HUES48 (cell line): Measurements from ENCODE around the gene M1AP.

ENCODE experiments used
- H3K27ac ChIP-seq: one replicate; pipeline ENCODE4 v1.7.0; 2013; ENCODE audit warnings: low read depth, low read length, inconsistent platforms
- H3K27me3 ChIP-seq: 2 replicates; pipeline ENCODE4 v1.6.1; 2013; ENCODE audit warnings: mild to moderate bottlenecking, low read length; ENCODE audit not compliant: control insufficient read depth, insufficient read depth
- H3K36me3 ChIP-seq: 2 replicates; pipeline ENCODE4 v1.6.1; 2013; ENCODE audit warnings: low read length; ENCODE audit not compliant: control insufficient read depth, insufficient read depth
- H3K4me1 ChIP-seq: 2 replicates; pipeline ENCODE4 v1.6.1; 2013; ENCODE audit warnings: mild to moderate bottlenecking, low read length; ENCODE audit not compliant: control insufficient read depth, insufficient read depth
- H3K4me3 ChIP-seq: 2 replicates; pipeline ENCODE4 v1.5.1; 2013; ENCODE audit warnings: mild to moderate bottlenecking, low read depth, low read length
- H3K9ac ChIP-seq: 2 replicates; pipeline ENCODE4 v1.6.1; 2013; ENCODE audit warnings: mild to moderate bottlenecking, low read depth, low read length, moderate library complexity
- H3K9me3 ChIP-seq: 2 replicates; pipeline ENCODE4 v1.6.1; 2013; ENCODE audit warnings: low read length; ENCODE audit not compliant: control insufficient read depth, insufficient read depth

M1AP gene

DNA sequence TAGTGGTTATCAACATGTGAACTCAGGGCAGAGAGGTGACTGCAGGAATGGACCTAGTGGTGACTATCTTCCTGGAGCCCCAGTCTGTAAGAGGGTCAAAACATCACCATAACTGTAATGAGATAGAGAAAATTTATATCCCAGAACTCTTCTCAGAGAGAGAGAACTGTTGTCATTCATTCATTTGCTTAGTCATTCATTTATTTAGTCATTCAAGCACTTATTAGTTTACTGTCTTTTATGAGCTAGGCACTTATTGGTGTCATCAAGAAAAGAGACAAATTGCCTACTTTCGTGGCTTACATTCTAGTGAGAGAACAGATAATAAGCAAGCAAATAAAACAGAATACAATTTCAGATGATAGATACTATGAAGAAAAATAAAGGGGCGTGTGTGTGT is 59.5 kb downstream of the M1AP start:
- Histone ChIP-seq H3K4me1 (peaks cover 10% of the 10 kb centered on the region), H3K27me3 (no peaks in the 10 kb centered on the region), H3K9ac (no peak overlapping the region), H3K4me3 (no peak overlapping the region), H3K9me3 (no peaks in the 10 kb centered on the region), H3K27ac (no peak overlapping the region), H3K36me3 (no peaks in the 10 kb centered on the region)

DNA sequence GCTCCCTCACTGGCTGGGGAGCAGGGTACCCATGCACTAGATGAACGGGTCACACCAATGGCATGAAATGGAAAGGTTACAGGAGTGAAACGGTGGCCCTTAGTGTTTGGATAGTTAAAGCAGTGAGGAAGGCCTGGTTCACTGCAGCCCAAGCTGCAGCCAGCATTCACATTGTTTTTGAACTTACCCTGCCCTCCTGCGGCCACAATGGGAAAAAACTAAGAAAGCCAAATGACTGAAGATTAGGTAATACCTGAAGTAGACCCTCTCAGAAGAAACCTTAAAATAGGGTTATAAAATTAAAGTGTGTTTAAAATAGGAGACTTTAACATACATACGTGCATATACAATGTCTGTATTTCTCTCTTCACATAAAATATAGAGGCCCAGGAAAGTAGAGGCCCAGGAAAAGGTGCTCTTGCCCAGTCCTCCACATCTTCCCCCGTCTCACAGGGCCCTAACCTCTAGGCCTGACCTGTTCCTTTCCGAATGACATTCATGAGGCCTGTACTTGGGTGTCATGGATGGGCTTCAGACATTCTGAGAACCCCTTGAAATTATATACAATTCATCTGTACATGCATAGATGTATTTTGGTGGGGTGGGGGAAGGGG is 60.4 kb downstream of the M1AP start:
- Histone ChIP-seq H3K9ac (no peak overlapping the region), H3K9me3 (no peaks in the 10 kb centered on the region), H3K27ac (no peak overlapping the region), H3K4me3 (no peak overlapping the region), H3K27me3 (no peaks in the 10 kb centered on the region), H3K36me3 (no peaks in the 10 kb centered on the region), H3K4me1 (peaks cover 10% of the 10 kb centered on the region)

DNA sequence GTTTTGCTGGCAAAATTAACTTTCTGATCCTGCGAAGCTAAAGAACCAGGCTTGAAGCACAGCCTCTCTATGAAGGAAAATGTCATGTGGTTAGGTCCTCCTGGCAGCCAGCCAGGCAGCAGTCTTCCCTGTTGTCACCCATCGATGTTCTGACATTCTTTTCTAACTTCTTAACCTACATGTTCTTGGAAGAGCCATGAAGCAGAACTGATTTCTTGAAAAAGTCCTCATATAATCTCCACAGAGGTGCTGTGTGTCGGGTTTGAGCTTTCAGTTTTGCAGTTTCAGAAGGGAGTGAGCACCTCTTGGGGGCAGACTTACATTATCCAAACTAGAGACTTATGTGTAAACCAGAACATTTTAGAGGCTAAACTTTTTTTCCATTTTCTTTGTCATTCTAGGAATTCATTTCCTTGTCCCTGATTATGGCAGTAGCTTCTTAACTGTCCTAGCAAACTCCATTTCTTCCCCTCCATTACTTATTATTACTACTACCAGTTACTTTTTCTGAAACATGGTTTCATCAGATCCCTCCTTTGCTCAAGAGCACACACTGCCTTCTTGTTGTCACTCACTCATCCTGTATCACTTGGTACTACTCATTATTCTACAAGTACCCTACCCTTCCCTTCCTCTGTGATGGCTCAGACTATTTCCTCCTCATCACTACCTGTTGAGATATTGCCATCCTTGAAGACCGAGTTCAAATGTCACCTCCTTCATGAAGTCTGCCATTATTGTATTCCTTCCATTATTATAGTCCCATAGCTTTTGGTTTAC is 62.5 kb downstream of the M1AP start:
- Histone ChIP-seq H3K9me3 (no peaks in the 10 kb centered on the region), H3K4me1 (peaks cover 10% of the 10 kb centered on the region), H3K36me3 (no peaks in the 10 kb centered on the region), H3K27me3 (no peaks in the 10 kb centered on the region; the same call in 1 of the 2 replicates), H3K9ac (no peak overlapping the region), H3K27ac (no peak overlapping the region), H3K4me3 (no peak overlapping the region)

DNA sequence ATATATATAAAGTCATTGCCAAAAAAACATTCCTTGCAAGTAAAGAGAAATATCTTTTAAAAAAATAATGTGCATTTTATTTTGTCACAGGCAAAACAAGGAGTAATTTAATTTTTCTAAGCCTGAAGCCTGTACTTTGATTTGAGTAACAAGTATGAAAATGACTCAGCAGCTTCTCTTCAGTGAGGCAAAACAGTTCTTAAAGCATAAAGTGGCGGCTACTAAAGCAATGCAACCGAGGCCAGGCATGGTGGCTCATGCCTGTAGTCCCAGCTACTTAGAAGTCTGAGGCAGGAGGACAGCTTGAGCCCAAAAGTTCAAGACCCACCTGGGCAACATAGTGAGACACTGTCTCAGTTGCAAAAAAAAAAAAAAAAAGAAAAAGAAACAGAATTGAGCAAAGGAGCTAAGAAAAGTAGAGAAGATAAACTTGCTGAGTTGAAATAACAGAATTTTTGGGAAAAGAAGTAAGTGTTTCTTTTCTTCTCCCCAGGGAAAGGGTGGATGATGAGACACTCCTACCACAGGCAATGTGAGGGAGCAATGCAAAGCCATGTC is 64.0 kb downstream of the M1AP start:
- no peaks in the 10 kb centered on the region; the same call in 1 of the 2 replicates for H3K27me3 ChIP-seq
- H3K9me3 ChIP-seq = no peaks in the 10 kb centered on the region
- no peak overlapping the region for H3K27ac ChIP-seq
- H3K9ac ChIP-seq = no peak overlapping the region
- no peak overlapping the region for H3K4me3 ChIP-seq
- H3K4me1 ChIP-seq = peaks cover 10% of the 10 kb centered on the region
- no peaks in the 10 kb centered on the region for H3K36me3 ChIP-seq

DNA sequence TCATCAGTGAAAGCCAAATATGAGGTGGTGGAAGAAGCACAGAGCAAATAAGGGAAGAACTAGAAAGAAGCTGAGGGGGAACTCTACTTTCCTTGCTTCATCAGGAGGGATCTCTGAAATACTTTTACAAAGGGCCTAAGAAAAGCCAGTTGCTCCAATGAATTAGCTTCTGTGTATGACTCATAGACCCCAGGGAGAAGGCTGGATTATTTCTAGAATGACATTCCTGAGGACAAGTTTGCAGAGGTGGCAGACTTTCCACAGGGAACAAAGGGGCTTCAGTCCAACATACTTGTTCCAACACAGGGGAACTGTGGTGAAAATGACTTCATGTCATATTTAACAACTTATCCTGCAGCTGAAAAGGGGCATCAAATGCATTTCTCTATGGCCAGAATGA is 64.6 kb downstream of the M1AP start:
- H3K9ac ChIP-seq = no peak overlapping the region
- H3K4me1 ChIP-seq = peaks cover 10% of the 10 kb centered on the region
- no peaks in the 10 kb centered on the region; the same call in 1 of the 2 replicates for H3K27me3 ChIP-seq
- no peak overlapping the region for H3K4me3 ChIP-seq
- H3K9me3 ChIP-seq = no peaks in the 10 kb centered on the region
- H3K36me3 ChIP-seq = no peaks in the 10 kb centered on the region
- H3K27ac ChIP-seq = peak overlapping the region; percentile 14

DNA sequence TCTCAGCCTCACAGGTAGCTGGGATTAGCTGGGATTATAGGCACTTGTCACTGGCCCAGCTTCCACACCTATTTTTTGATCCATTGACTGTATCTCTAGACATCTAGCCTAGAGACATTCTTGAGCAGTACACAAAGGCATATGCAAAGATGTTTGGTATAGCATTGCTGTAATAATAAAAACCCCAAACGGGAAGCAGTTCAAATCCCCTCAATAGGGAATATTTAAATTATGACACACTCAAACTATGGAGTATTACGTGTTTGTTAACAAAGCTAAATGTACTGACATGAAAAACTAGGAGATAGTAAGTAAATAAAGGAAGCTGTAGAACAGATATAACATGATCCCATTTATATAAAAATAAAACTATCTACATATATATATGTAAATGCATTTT is 65.9 kb downstream of the M1AP start:
- Histone ChIP-seq H3K36me3 (no peaks in the 10 kb centered on the region), H3K9ac (no peak overlapping the region), H3K27me3 (no peaks in the 10 kb centered on the region; the same call in 1 of the 2 replicates), H3K4me3 (no peak overlapping the region), H3K9me3 (no peaks in the 10 kb centered on the region), H3K27ac (no peak overlapping the region), H3K4me1 (peaks cover 10% of the 10 kb centered on the region)

DNA sequence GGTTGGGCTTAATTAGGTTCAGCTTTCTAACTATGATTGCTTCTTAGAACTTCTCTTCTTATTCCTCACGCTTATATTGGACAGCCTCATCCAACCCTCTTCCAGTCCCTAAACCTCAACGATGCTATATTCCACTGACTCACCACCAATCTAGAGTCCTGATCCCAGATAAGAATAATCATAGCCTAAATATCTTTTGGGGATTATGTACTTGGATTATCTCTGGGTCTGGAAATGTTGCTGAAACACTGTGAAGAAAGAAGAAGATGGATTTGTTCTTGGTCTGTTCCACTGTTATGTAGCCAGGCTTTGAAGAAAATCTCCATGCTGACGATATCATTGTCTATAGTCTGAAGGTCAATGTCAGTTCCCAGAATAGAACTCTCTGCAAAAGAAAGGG is 66.7 kb downstream of the M1AP start:
- Histone ChIP-seq H3K4me3 (no peak overlapping the region), H3K4me1 (peaks cover 10% of the 10 kb centered on the region), H3K9me3 (no peaks in the 10 kb centered on the region), H3K9ac (no peak overlapping the region), H3K36me3 (no peaks in the 10 kb centered on the region), H3K27ac (no peak overlapping the region), H3K27me3 (no peaks in the 10 kb centered on the region; the same call in 1 of the 2 replicates)

DNA sequence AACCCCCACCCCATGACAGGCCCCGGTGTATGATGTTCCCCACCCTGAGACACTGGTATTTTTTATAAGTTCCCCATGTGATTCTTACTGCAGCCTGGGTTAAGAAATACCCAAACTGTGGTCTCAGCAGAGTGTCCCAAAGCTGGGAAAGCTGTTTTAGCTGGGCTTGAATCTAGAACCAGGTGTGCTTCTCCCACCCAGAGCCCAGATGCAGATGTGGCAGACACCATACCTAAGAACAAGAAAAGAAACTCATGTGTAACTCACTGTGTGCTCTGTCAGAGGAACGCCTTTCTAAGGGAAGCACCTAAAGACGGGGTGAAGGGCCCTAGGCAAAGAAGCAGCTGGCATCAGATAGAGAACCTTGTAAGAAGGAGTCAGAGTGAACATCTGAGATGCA is 69.7 kb downstream of the M1AP start:
- Histone ChIP-seq H3K27me3 (no peaks in the 10 kb centered on the region; the same call in 1 of the 2 replicates), H3K9ac (no peak overlapping the region), H3K4me1 (no peaks in the 10 kb centered on the region), H3K27ac (no peak overlapping the region), H3K9me3 (no peaks in the 10 kb centered on the region), H3K4me3 (no peak overlapping the region), H3K36me3 (no peaks in the 10 kb centered on the region)

DNA sequence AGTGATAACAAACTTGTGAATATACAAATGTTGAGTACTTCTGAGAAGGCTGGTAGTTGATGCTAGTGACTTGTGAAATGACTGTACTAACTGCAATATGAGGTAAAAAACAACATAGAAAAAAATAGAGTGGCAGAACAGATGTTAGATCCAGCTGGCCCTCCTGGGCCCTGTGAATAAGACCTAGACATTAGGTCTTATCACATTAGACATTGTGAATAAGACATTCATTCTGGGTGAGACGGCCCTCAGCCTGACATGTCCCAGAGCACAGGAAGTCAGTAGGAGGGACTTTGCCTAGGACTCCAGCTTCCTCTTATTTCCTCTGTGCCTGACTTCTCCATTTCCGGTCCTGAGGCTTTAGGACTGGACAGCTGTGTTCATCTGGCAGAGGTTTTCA is 70.7 kb downstream of the M1AP start:
- Histone ChIP-seq H3K9me3 (no peaks in the 10 kb centered on the region), H3K36me3 (no peaks in the 10 kb centered on the region), H3K4me3 (no peak overlapping the region), H3K27ac (no peak overlapping the region), H3K4me1 (no peaks in the 10 kb centered on the region), H3K9ac (no peak overlapping the region), H3K27me3 (no peaks in the 10 kb centered on the region; the same call in 1 of the 2 replicates)

DNA sequence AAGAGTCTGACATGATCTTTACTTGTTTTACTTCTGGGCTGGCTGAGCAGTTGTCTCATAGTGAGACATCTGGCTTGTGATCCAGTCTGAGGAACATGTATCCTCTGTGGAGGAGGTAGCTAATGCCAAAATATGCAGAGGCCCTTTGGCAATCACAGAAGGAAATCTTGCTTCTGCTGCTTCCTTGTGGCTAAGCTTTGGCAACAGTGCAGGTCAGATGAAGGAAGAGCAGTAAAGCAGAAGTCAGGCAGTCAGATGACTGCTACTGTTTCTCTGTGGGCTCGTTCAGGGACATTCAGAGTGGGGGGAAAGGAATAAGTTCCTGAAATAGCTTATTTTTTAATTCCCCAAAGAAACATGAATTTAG is 71.3 kb downstream of the M1AP start:
- H3K9ac ChIP-seq = no peak overlapping the region
- H3K9me3 ChIP-seq = no peaks in the 10 kb centered on the region
- H3K4me1 ChIP-seq = no peaks in the 10 kb centered on the region
- no peaks in the 10 kb centered on the region for H3K36me3 ChIP-seq
- H3K4me3 ChIP-seq = no peak overlapping the region
- no peaks in the 10 kb centered on the region; the same call in 1 of the 2 replicates for H3K27me3 ChIP-seq
- no peak overlapping the region for H3K27ac ChIP-seq

DNA sequence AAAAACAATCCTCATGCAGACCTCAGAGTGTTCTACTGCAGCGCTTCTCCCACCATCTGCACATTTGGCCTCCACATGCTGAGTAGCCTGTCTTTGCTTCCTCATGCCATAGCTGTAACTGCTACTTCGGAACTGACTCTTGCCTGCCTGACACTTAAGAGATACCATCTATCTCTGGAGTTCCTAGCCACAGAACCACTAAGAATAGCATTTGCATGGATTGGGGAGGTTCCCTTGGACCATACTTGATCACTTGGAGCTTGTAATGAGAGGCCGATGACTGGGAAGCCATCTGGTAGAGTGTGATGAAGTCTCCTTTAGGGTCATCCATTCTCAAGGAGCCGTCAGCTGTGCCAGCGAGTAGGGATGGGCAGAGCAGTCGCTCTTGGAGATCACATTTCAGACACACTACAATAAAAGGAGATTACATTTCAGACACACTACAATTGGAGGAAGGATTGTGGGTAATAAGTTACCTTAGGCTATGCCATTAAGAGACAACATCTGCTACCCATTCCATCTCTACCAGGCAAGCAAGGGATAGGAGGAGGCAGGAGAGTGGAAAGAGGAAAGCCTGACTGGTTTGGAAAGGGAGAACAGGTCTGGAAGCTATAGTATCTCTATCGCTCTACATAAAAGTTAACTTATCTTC is 71.8 kb downstream of the M1AP start:
- Histone ChIP-seq H3K4me1 (no peaks in the 10 kb centered on the region), H3K4me3 (no peak overlapping the region), H3K9ac (no peak overlapping the region), H3K27me3 (no peaks in the 10 kb centered on the region), H3K36me3 (no peaks in the 10 kb centered on the region), H3K9me3 (no peaks in the 10 kb centered on the region), H3K27ac (no peak overlapping the region)
